SKM-1 (cell line): ENCODE measurements around the gene COL23A1.
"Not testable (repeated sequence)": the region's sequence is repeated elsewhere in the genome, so short reads cannot be mapped to it uniquely, and the experiment has no call there.

Source experiments
- DNase-seq: peaks from one replicate; lab custom pipeline; 2025; ENCODE audit not compliant: unreplicated experiment; lab: John Stamatoyannopoulos, UW

The COL23A1 gene

DNA sequence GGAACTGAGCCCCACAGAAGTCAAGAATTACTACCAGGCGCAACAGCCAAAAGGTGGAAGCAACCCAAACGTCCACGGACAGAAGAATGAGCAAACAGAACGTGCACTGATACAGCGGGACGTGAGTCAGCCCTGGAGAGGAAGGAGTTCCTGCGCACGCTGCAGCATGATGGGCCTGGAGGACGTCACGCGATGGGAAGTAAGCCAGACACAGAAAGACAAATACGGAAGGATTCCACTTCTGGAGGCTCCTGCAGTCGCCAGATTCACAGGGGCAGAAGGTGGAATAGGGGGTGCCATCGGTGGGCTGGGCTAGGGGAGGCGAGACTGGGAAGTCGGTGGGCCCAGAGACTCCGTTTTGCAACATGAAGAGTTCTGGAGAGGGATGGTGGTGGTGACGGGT lies 277.3 kb downstream of the COL23A1 start:
- no peak for DNase-seq

DNA sequence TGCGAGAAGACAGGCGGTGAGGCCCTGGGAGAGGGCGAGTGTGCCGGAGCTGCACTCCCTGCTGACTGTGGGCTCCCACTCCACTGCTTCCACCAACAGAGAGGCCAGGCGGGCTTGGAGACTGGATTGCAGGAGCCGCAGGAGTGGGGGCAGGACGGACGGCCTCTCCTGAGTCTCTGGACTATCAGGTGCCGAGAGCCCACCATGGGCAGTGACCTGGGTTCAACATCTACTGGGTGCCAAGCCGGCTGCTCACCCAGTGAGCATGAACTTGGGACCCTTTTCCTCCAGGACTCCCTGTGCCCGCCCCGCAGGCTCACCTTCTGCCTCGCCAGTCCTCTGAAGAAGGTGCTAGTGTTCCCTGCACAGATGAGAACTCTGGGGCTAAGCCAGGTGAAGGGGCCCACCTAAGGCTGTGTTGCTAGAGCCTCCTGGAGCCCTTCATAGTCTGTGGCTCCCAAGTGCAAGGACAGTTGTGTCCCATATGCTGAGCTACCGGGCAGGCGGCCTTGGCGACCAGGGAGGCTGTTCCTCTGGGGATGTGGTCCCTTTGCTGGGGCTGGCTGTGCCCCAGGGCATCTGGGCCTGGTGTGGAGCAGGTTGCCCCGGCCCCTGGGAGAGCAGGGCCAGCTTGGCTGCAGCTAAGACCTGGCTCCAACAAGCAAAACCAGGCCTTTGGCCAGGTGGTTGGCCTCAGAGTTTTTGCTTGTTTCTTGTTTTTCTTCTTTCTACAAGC lies 279.9 kb downstream of the COL23A1 start:
- no peak for DNase-seq

DNA sequence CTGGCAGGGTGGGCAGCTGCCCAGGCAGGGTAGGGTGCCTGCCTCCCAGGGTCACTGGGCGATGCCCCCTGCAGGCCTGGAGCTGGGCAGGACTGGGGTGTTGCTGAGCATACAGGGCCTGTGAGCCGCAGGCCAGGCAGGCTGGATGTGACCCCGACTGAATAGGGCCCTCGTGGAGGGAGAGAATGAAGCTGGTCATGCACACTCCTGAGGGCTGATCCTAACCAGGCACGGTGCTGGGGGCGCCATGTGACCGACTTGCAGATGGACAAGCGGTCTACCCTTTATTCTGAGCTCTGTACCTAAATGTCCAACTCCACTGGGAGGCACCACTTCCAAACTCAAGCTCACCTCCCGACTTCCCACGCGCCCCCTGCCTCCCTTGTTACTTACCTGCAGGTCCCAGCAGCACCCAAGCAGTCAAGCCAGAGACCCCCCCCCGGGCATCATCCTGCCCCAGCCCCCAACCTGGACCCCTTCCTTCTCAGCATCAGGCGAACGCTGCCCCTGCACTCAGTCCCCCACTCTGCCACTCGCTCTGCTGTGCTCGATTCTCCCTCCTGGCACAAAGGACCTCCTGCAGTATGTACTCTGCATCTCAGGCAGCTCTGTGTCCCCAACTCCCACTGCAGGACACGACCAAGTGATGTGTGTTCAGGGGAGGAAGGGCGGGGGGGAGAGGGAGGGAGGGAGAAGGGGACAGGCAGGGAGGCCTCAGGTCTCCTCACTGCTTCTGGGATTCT lies 280.8 kb downstream of the COL23A1 start:
- no peak for DNase-seq

DNA sequence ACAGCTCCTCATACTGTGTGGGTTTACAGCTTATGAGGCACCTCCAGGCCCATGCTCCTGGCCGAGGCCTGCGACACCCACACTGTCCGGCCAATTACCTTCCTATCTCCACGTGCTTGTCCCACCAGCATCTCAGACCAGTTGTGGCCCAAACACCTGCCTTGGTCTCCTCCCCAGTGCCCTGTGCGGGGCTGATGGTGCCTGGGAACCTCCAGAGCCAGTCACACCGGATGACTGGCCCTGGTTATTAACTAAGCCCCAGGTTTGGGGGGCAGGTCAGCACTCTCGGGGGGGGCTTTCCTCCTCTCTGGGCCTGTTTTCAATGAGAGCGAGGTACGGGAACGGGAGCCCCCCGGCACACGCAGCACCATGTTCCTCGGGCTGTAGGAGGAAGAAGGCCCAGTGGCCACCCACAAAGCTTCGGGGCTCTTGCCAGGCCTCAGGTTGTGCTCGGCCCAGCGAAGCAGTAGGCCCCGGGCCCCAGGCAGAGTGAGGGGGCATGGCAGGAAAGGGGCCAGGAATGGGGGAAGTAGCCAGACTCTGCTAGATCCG lies 281.6 kb downstream of the COL23A1 start:
- no peak for DNase-seq

DNA sequence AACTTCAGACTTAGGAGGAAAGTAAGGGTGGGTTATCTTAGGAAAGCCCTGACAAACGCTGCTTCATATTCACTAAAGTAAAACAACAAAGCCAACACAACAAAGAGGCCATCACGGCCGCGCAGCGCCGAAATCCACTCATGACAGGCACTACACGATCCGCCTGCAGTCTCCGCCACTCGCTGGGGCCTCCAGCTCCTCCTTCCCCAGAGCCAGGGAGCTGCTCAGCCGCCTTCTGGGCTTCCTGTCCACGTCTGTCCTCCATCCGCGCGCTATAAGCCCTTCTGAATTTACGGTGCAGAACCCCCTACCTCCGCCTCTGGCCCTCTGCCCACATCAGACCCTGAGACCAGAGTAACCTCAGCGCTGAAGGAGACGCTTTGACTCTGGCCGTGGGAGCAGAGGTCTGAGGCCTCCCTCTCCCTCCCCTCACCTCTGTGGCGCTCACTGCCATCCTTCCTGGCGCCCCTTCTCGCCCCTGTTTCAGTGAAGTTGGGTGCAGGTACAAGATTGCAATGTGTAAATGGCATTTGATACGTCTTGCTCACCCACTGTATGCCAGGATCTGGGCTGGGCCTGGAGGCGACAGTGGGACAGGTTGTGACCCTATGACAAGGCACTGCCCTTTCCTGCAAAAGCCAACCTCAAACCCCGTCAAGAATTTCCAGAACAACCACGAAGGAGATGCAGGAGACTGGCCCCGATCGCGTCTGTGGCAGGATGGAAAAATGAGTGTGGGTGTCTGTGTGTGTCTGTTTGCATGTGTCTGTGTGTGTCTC lies 282.7 kb downstream of the COL23A1 start:
- no peak for DNase-seq

DNA sequence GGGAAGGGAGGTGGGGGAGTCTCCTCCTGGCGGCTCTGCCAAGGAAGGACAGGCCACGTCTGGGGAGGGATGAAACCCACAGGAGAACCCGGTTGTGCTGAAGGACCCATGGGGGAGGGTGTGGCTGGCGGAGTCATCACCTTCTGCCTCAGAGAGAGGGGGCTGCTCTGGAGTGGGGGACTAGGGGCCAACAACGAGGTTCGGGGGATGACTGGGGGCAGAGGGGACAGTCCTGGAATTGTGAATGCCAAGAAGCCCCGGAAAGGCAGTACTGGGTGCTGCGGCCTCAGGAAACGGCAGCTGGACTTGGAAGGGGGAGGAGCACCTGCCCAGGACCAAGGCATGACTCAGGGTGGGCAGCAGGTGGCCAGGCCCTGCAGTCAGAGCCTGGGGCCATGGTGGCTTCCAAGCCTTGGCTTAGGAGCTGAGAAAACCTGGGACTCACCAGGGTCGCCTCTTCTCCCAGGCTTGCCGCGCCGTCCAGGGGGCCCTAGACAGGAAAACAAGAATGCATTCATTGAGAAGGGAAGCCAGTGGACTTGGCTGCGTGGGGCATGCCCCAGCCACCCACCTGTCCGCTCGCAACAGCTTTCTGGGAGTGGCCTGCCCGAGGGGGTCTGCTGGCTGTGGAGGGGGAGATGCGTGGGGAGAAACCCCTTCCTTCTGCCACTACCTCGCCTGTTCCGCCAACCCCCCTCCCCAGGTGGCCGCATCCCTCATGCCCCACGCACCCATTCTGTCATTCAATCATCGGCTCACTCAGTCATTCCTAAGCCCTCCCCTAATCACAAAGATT lies 283.6 kb downstream of the COL23A1 start:
- no peak for DNase-seq

DNA sequence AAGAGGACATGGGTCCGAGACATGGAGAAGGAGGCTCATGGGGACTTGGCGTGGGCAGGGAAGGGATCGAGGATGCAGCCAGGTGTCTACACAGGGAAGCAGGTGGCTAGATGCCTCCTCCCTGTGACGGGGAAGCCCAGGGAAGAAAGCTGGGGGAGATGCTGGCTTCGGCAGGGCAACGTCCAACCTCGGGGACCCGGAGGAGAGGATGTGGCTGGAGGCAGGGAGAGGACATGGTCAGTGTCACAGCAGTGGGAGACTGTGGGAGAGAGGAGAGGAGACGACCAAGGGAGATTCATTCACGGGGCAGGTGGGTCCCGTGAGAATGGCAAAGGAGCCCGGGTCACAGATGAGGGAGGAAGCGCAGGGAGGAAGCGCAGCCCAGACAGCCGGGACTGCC lies 284.4 kb downstream of the COL23A1 start:
- DNase-seq: no peak

DNA sequence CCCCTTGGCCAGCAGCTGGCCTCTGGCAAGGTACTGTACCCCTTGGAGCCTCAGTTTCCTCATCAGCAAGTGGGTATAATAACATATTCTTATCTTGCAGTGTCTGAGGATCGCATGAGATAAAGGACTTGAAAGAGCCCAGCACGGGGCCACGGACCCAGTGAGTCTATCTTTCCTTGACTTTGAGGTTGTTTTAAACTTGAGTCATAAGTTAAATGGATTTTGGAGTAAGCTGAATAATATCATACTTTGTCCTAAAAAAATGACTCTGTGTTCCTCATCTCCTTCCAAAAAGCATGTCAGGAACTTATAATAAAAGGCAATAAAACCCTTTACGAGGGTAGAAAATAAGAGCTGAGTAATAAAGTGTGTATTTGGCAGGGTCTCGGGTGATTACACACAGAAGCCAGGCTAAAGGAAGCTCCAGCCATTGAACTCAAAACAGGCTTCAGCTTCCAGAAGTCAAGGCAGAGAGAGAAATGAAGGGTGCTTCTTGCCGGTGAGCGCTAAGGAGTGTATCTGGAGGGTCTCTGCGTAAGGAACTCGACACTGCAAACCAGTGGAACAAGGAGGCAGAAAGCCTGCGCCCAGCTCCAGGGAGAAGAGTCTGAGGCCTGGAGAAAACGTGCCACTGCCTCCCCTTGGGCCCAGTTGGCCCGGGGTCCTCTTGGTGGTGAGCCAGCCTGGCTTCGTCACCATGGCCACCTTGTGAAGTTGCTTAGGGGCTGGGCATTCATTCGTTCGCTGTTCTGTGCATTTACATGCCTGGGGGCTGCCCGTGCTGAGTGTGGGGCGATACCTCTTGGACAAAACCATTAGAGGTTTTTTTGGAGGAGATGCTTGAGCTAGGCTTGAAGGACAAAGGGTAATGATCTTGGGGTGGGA lies 285.2 kb downstream of the COL23A1 start:
- no peak for DNase-seq

DNA sequence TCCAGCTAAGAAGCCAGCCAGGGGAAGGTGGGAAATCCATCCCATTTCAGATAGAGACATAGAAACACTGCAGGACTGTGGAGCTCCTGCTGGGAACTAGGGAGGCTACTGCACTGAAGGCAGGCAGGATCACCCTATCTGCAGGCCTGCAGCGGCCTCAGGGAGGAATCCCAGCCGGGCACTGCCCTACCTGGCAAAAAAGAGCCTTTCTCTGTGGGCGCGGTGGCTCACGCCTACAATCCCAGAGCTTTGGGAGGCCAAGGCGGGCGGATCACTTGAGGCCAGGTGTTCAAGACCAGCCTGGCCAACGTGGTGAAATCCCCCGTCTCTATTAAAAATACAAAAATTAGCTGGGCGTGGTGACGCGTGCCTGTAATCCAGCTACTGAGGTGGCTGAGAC lies 286.2 kb downstream of the COL23A1 start:
- no peak for DNase-seq

DNA sequence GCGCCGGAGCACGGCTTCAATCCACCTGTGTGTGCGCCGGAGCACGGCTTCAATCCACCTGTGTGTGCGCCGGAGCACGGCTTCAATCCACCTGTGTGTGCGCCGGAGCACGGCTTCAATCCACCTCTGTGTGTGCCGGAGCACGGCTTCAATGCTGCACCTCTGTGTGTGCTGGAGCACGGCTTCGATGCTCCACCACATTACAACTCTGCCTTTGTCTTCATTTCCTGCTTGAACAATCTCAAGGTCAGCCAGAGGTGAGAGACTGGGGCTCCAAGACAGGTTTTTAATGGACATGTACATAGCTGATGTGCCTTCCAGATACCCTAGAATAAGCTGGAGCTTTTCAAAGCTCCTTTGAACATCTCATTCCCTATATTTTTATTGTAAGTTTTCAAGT lies 287.9 kb downstream of the COL23A1 start:
- DNase-seq: not testable (repeated sequence)

DNA sequence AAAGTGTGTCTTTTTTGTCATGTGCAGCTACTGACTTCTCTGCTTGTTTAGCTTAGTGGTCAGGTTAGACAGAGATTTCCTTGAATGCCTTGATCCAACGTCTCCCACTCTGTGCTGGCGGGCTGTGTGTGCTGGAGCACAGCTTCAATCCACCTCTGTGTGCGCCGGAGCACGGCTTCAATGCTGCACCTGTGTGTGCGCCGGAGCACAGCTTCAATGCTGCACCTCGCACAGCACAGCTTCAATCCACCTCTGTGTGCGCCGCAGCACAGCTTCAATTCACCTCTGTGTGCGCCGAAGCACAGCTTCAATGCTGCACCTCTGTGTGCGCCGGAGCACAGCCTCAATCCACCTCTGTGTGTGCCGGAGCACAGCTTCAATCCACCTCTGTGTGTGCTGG lies 288.6 kb downstream of the COL23A1 start:
- DNase-seq: no peak

DNA sequence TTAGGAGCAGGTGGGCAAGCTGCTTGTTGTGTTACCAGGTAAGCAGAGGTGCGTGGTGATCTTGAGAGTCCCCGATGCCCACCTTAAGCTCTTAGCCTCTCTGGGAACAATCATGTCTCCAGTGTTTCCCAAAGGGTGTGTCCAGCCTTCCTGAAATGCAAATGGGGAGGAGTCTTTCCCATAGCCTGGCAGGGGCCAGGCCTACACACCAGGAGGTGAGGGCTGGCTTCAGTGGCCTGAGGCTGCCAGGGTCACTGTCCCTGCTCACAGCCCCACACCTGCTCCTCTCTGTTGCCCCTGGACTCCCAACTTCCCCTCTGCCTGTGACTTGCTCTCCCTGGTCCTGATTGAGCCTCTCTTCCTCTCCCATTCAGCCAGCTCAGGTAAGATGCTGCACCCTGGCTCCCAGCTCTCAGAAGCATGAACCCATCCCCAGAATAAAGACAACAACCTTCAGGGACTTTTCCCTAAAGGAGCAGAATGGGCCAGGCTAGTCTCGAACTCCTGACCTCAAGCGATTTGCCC lies 291.8 kb downstream of the COL23A1 start:
- no peak for DNase-seq

DNA sequence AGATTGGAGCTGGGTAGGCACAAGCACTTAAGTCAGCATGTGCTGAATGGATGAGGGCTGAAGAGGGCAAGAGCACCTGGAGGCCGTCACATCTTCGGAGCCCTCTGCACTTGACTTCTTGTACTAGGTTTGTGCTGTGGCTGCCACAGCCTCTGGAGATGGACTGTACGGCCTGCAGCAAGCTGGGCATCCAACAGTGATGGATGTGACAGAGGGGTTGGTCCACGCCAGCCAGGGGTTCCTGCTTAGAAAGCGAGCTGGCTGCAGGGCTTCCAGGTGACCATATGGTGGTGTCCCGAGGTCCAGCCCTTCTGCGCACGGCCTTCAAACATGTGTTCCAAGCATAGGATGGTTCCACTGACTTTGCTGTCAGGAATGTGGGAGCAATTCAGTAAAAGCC lies 292.4 kb downstream of the COL23A1 start:
- DNase-seq: no peak

DNA sequence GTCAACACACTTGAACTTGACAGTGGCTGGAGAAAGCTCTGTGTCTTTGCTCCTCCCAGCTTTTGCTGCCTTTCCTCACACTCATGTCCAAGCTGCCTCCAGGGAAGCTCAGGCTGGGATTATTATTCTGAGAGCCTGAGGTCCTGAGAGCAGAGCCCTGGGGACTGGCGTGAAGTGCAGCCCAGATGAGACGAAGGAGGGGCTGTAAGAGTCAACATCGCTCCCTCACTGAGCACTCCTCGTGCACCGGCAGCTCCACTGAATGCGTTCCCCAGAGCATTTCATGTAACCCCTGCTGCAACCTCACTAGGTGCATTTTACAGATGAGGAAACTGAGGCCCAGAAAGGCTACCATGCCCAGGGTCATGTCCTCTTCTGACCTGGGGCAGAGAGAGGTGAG lies 294.1 kb downstream of the COL23A1 start:
- no peak for DNase-seq

DNA sequence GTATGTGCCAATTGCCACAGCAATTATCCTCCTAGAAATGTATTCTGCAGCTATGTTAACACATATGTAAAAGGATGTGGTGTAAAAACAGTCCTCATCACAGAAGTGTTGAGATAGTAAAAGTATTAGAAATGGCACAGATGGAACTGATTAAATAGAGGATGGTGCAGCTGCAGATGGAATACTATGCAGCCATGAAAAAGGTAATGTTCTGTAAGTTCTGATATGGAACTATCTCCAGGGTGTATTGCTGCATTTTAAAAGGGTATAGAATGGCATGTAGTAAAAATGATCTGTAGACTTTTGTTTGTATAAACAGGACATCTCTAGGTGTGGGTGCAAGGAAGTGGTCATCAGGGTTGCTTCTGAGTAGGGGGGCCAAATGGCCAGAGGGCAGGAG lies 294.6 kb downstream of the COL23A1 start:
- no peak for DNase-seq

DNA sequence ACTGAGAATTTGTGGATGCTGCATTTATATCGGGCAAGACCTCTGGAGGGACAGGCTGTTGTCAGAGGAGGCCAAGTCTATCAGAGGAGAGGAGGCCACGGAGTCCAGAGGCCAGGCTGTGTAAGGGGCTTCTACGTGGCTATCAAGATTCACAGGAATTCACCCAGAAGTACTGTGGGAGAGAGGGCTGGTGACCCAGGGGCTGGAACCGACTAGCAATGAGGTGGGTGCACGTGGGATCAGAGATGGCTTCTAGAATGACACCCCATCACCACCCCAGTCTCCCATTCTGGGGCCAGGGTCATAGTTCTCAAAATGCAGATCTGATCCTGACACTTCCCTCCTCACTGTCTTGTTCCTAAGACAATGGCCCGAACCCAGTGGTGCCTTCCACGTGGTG lies 296.4 kb downstream of the COL23A1 start:
- DNase-seq: no peak

DNA sequence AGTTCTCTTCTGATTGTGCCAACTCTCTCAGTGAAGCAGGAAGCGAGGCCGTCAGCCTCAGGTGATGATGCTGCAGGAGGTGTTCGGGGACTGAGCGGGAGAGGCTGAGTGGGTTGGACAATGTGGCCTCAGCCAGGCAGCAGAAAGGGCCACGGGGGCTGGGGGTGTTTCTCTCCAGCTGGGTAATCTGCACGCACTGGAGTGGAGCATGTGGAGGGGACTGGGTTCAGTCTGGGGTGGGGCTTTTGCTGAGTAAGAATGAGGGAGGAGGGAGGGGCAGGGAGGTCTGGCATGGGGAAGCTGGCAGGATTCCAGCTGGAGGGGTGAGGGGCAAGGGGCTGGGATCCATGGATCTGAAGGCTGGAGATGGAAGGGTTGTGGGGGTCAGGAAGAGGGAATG lies 296.8 kb downstream of the COL23A1 start:
- no peak for DNase-seq

DNA sequence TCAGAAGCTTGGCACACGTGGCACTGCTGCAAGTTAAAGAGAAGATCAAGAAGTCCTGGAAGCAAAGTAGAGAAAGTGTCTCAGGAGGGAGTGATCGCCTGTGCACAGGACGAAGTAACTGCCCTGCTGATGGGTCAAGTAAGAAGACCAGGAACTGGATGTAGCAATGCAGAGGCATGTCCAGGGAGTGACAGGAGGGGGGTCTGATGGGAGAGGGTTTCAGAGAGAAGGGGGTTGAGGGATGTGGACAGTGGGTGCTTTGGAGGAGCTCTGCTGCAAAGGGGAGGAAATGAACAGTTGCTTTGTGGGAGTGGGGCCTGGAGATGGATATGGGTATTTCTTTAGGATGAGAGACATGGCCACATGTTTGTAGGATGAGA lies 297.4 kb downstream of the COL23A1 start:
- no peak for DNase-seq

DNA sequence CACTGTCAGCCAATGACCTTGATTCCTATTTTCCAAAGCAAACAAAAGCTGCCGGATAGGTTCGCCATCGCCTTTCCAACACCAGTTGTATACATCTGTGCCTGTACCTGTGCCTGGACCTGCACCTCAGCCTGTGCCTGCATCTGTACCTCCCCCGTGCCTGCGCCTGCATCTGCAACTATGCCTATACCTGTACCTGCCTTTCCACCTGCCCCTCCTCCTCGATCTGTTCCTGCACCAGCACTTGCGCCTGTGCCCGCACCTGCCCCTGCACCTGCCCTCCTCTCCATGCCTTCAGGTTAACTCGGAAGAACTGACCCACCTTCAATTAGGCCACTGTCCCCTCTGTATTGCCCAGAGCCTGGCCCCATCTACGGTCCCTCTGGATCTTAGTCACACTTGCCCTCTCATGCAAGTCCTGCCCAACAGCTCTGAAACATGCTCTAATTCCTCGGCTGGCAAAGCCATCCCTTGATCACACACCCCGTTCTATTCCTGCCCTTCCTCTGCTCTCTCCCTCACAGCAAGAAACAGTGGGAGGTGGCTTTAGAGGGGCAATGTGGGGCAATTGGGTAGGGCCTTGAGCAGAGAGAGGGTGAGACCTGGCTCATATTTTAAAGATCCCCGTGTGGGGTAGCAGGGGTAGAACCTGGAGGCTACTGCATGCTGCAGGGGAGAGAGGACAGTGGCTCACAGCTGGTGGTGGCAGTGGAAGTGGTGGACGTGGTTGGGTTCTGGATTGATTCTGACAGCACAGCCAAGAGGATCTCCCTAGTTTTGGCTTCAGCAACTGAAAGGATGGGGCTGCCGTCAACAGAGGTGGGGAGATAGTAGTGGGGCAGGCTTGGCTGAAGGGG lies 298.0 kb downstream of the COL23A1 start:
- DNase-seq: no peak
